Caco-2 (cell line): ENCODE measurements around the gene CHIT1. TPM values are rescaled to one million over a fixed set of nuclear protein-coding genes. Genes with fewer than 3 reads are reported as not detected.

Experiments
- BruUV-seq: library from RNA; stranded (reverse); fragments of 400-500 nt; replicated peaks from 2 replicates; lab custom pipeline; 2021; lab: Mats Ljungman, UMichigan
- CTCF ChIA-PET: fragments of 300-600 bp; sonication (Branson Sonifier 250); formaldehyde crosslinking; loops from one replicate; lab custom pipeline; 2022; ENCODE audit warnings: antibody characterized with exemption; lab: Charles Lee
- POLR2A ChIA-PET: fragments of 300-600 bp; sonication (Branson Sonifier 250); formaldehyde crosslinking; loops from one replicate; lab custom pipeline; 2022; ENCODE audit warnings: antibody characterized with exemption; lab: Charles Lee
- DNase-seq, 2 experiments: peaks; one replicate each; pipeline versions ENCODE4 v3.0.0 to v3.0.0-alpha.2; 2020 to 2022
- H3K27me3 ChIP-seq: replicated peaks from 2 replicates; pipeline ENCODE4 v1.6.0; 2011; ENCODE audit warnings: low read length; ENCODE audit not compliant: control insufficient read depth, insufficient read depth
- H3K36me3 ChIP-seq: 2 replicates; pipeline ENCODE4 v1.5.1; 2011; ENCODE audit warnings: low read length; ENCODE audit not compliant: control insufficient read depth, insufficient read depth
- H3K4me1 ChIP-seq: fragments of 250-450 bp; sonication (Bioruptor Pico); 2 replicates; pipeline ENCODE4 v1.5.1; 2020; ENCODE audit warnings: mild to moderate bottlenecking
- H3K4me3 ChIP-seq: 2 replicates; pipeline ENCODE4 v1.5.1; 2011; ENCODE audit warnings: low read depth, mild to moderate bottlenecking, control low read depth, low read length
- H3K9me3 ChIP-seq: fragments of 250-450 bp; sonication (Bioruptor Pico); 2 replicates; pipeline ENCODE4 v1.5.1; 2020; ENCODE audit warnings: mild to moderate bottlenecking, moderate library complexity
- H3K27ac Mint-ChIP-seq: one replicate; pipeline ENCODE4 v1.8.0; 2022; ENCODE audit warnings: mixed read lengths; ENCODE audit not compliant: unreplicated experiment
- H3K27me3 Mint-ChIP-seq: one replicate; pipeline ENCODE4 v1.8.0; 2022; ENCODE audit warnings: mixed read lengths; ENCODE audit not compliant: insufficient read depth, unreplicated experiment
- H3K36me3 Mint-ChIP-seq: one replicate; pipeline ENCODE4 v1.8.0; 2022; ENCODE audit warnings: mild to moderate bottlenecking, mixed read lengths; ENCODE audit not compliant: insufficient read depth, unreplicated experiment
- H3K4me1 Mint-ChIP-seq: one replicate; pipeline ENCODE4 v1.8.0; 2022; ENCODE audit warnings: low read depth, mixed read lengths; ENCODE audit not compliant: unreplicated experiment
- H3K4me3 Mint-ChIP-seq: one replicate; pipeline ENCODE4 v1.8.0; 2022; ENCODE audit warnings: mild to moderate bottlenecking, moderate library complexity, mixed read lengths; ENCODE audit not compliant: unreplicated experiment
- H3K9me3 Mint-ChIP-seq: one replicate; pipeline ENCODE4 v1.8.0; 2022; ENCODE audit warnings: mixed read lengths; ENCODE audit not compliant: unreplicated experiment
- CTCF ChIP-seq, 2 experiments: fragments of 200-600 bp in 1 of 2; IDR thresholded peaks; 1 replicate in 1 of 2; 2 replicates in 1 of 2; pipeline versions ENCODE4 v1.5.1 to v1.8.0; 2011 to 2022; ENCODE audit warnings: antibody characterized with exemption in 1 of 2, control low read depth in 1 of 2, inconsistent platforms in 1 of 2, low read depth in 1 of 2, low read length in 1 of 2, mild to moderate bottlenecking in 1 of 2, moderate library complexity in 1 of 2; ENCODE audit not compliant: insufficient read depth in 1 of 2, severe bottlenecking in 1 of 2, unreplicated experiment in 1 of 2
- intact Hi-C: fragments of 100-400 bp; cut with micrococcal nuclease; formaldehyde crosslinking; loops from one replicate; pipeline ENCODE4 v1.10.0; 2022; ENCODE audit not compliant: unreplicated experiment
- total RNA-seq: library from RNA; stranded (reverse); gene quantifications from 2 replicates; pipeline ENCODE4 v1.2.3, GENCODE V29; 2022

The CHIT1 gene
- total RNA-seq, 1 experiment from 2014 or later = not detected

- no peak overlapping the region for H3K4me3 ChIP-seq
- no TSS peak for BruUV-seq
- no peaks in the 10 kb centered on the region for H3K9me3 ChIP-seq
- H3K4me1 Mint-ChIP-seq = peaks cover 44% of the 10 kb centered on the region
- CTCF ChIA-PET = interaction anchor here (0.6 to 4.5 kb wide), 7 partner anchors 35 to 603 kb away, joined by 3 to 131 read pairs (median 14); partner anchors contain the start of gene ADORA1
- no peak for DNase-seq
- no peaks in the 10 kb centered on the region for H3K27me3 Mint-ChIP-seq
- intact Hi-C loops = no loop called here
- no peaks in the 10 kb centered on the region for H3K36me3 Mint-ChIP-seq
- peaks cover 55% of the 10 kb centered on the region for H3K4me1 ChIP-seq
- POLR2A ChIA-PET = interaction anchor here (0.8 kb wide), 1 partner anchor 26 kb away, joined by 3 read pairs; no protein-coding TSS in a partner anchor
- peak overlapping the region; percentile 72 for H3K27ac Mint-ChIP-seq
- H3K27me3 ChIP-seq = no peaks in the 10 kb centered on the region
- TF ChIP-seq CTCF (IDR thresholded peaks at IDR 0.05; ENCODE audit: insufficient read depth in 1 of 2, low read depth in 1 of 2, low read length in 1 of 2, severe bottlenecking in 1 of 2, unreplicated experiment in 1 of 2) = no peak
- no peak overlapping the region for H3K4me3 Mint-ChIP-seq
- H3K36me3 ChIP-seq = no peaks in the 10 kb centered on the region
- H3K9me3 Mint-ChIP-seq = no peaks in the 10 kb centered on the region
These were observed 14.6 kb downstream of the CHIT1 start for GRCh38 chr1:203214871-203215270.

- no peaks in the 10 kb centered on the region for H3K9me3 ChIP-seq
- ChIA-PET CTCF (no interaction called here), POLR2A (no interaction called here)
- no peak for DNase-seq
- peak overlapping the region; percentile 72 for H3K27ac Mint-ChIP-seq
- no peak overlapping the region for H3K4me3 ChIP-seq
- peaks cover 60% of the 10 kb centered on the region for H3K4me1 ChIP-seq
- H3K27me3 Mint-ChIP-seq = no peaks in the 10 kb centered on the region
- no peaks in the 10 kb centered on the region for H3K27me3 ChIP-seq
- no peaks in the 10 kb centered on the region for H3K9me3 Mint-ChIP-seq
- intact Hi-C loops = no loop called here
- H3K36me3 Mint-ChIP-seq = no peaks in the 10 kb centered on the region
- H3K4me3 Mint-ChIP-seq = no peak overlapping the region
- TF ChIP-seq CTCF (IDR thresholded peaks at IDR 0.05; ENCODE audit: insufficient read depth in 1 of 2, low read depth in 1 of 2, low read length in 1 of 2, severe bottlenecking in 1 of 2, unreplicated experiment in 1 of 2) = no peak
- H3K36me3 ChIP-seq = no peaks in the 10 kb centered on the region
- BruUV-seq = no TSS peak
- H3K4me1 Mint-ChIP-seq = peaks cover 44% of the 10 kb centered on the region
These were observed 16.3 kb downstream of the CHIT1 start for GRCh38 chr1:203213126-203213525.

- Histone ChIP-seq H3K27me3 (no peaks in the 10 kb centered on the region), H3K4me1 (peaks cover 64% of the 10 kb centered on the region), H3K9me3 (no peaks in the 10 kb centered on the region), H3K4me3 (no peak overlapping the region), H3K36me3 (no peaks in the 10 kb centered on the region)
- no peak for DNase-seq
- ChIA-PET CTCF (interaction anchor here (0.6 to 1.9 kb wide), 6 partner anchors 39 to 172 kb away, joined by 3 to 9 read pairs (median 5); partner anchors contain the start of gene ADORA1), POLR2A (interaction anchor here (1.1 kb wide), 1 partner anchor 25 kb away, joined by 5 read pairs; the partner anchor contains the start of gene CHI3L1)
- H3K4me1 Mint-ChIP-seq = peaks cover 49% of the 10 kb centered on the region
- H3K9me3 Mint-ChIP-seq = no peaks in the 10 kb centered on the region
- TF ChIP-seq CTCF (IDR thresholded peaks at IDR 0.05; ENCODE audit: insufficient read depth in 1 of 2, low read depth in 1 of 2, low read length in 1 of 2, severe bottlenecking in 1 of 2, unreplicated experiment in 1 of 2) = no peak
- intact Hi-C loops = loop anchor here (1.0 kb wide), 2 partner anchors 24 to 34 kb away; no protein-coding TSS in a partner anchor
- no peak overlapping the region for H3K4me3 Mint-ChIP-seq
- H3K36me3 Mint-ChIP-seq = no peaks in the 10 kb centered on the region
- no peaks in the 10 kb centered on the region for H3K27me3 Mint-ChIP-seq
- BruUV-seq = no TSS peak
- H3K27ac Mint-ChIP-seq = peak overlapping the region; percentile 69
These were observed 17.7 kb downstream of the CHIT1 start for GRCh38 chr1:203211812-203212211.
